ENCODE results near the gene IL22RA1.

DNA sequence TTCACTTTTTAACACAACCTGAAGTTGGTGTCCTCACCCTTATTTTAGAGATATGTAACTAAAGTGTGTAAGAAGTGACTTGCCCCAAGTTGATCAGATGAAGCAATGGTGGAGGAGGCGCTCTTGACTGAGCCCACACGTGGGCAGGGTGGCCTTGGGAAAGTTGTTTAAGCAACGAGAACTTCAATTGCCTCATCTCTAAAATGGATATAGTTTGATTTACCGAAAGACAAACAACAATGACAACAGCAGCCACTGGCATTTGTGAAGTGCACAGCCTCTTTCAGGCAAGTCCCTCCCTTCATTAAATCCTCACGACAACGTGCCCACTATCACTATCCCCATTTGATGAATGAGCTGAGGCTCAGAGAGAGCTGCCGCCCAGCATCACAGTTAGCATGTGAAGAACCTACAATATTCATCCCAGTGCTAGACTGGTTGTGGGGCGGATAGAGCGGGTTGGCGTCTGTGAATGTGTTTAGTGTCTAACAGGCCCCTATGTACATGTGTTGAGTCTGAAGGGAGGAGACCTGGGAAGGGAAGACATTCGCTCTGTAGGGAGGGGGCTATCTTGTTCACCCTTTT is 3.0 kb downstream of the IL22RA1 start:
- no peak for TF ChIP-seq SIN3A (IDR thresholded peaks at IDR 0.05; ENCODE audit: borderline replicate concordance, insufficient read depth, low read length)
- TF ChIP-seq, protein P1, sequence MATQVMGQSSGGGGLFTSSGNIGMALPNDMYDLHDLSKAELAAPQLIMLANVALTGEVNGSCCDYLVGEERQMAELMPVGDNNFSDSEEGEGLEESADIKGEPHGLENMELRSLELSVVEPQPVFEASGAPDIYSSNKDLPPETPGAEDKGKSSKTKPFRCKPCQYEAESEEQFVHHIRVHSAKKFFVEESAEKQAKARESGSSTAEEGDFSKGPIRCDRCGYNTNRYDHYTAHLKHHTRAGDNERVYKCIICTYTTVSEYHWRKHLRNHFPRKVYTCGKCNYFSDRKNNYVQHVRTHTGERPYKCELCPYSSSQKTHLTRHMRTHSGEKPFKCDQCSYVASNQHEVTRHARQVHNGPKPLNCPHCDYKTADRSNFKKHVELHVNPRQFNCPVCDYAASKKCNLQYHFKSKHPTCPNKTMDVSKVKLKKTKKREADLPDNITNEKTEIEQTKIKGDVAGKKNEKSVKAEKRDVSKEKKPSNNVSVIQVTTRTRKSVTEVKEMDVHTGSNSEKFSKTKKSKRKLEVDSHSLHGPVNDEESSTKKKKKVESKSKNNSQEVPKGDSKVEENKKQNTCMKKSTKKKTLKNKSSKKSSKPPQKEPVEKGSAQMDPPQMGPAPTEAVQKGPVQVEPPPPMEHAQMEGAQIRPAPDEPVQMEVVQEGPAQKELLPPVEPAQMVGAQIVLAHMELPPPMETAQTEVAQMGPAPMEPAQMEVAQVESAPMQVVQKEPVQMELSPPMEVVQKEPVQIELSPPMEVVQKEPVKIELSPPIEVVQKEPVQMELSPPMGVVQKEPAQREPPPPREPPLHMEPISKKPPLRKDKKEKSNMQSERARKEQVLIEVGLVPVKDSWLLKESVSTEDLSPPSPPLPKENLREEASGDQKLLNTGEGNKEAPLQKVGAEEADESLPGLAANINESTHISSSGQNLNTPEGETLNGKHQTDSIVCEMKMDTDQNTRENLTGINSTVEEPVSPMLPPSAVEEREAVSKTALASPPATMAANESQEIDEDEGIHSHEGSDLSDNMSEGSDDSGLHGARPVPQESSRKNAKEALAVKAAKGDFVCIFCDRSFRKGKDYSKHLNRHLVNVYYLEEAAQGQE (IDR thresholded peaks at IDR 0.05; ENCODE audit: insufficient read depth in 1 of 2, low read depth in 2 of 2, low read length in 2 of 2) = no peak

Data from PFSK-1 (cell line).